GM21447 (cell line): ENCODE data around the gene AHNAK.
A peak's percentile ranks its signal among the peaks of the same experiment; 100 is the strongest.
"Not testable (repeated sequence)": the region's sequence is repeated elsewhere in the genome, so short reads cannot be mapped to it uniquely, and the experiment has no call there.

Source experiments
- ATAC-seq: cut with Tn5 transposase; IDR thresholded peaks from one replicate; pipeline ENCODE4 v1.9.1; 2021; ENCODE audit not compliant: unreplicated experiment

Gene AHNAK

GRCh38 chr11:62573592-62574362 lies 27.2 kb upstream of the AHNAK start, which contains the start of gene EEF1G:
Gene EEF1G, minus strand, starts transcription at chr11:62573891. Its CDS starts 49 bp downstream, at chr11:62573842.
- ATAC-seq, result peak; percentile 85

- ATAC-seq, result no peak
Observed at GRCh38 chr11:62573006-62573591, 26.5 kb upstream of the AHNAK start.

- ATAC-seq, result no peak
Observed at GRCh38 chr11:62572431-62572830, 25.8 kb upstream of the AHNAK start.

- ATAC-seq, result not testable (repeated sequence)
Observed at GRCh38 chr11:62571493-62571892, 24.9 kb upstream of the AHNAK start.

GRCh38 chr11:62570903-62571302 lies 24.3 kb upstream of the AHNAK start:
- not testable (repeated sequence) for ATAC-seq

- ATAC-seq, result no peak
Observed at GRCh38 chr11:62569611-62570010, 23.0 kb upstream of the AHNAK start.

- ATAC-seq, result no peak
Observed at GRCh38 chr11:62567018-62567633, 20.5 kb upstream of the AHNAK start.

GRCh38 chr11:62566247-62566646 lies 19.6 kb upstream of the AHNAK start:
- no peak for ATAC-seq

- no peak for ATAC-seq
Observed at GRCh38 chr11:62565100-62565802, 18.6 kb upstream of the AHNAK start.

- not testable (repeated sequence) for ATAC-seq
Observed at GRCh38 chr11:62561677-62562230, 15.1 kb upstream of the AHNAK start.

- ATAC-seq, result no peak
Observed at GRCh38 chr11:62560566-62561103, 14.0 kb upstream of the AHNAK start.

- ATAC-seq, result not testable (repeated sequence)
Observed at GRCh38 chr11:62559626-62560025, 13.0 kb upstream of the AHNAK start.

GRCh38 chr11:62559204-62559603 lies 12.6 kb upstream of the AHNAK start:
- ATAC-seq, result no peak

GRCh38 chr11:62558669-62559068 lies 12.1 kb upstream of the AHNAK start:
- no peak for ATAC-seq

GRCh38 chr11:62556875-62557631 lies 10.4 kb upstream of the AHNAK start:
- ATAC-seq, result peak; percentile 22

- ATAC-seq, result peak; percentile 44
Observed at GRCh38 chr11:62556108-62556874, 9.7 kb upstream of the AHNAK start.

- peak; percentile 28 for ATAC-seq
Observed at GRCh38 chr11:62555464-62556107, 9.0 kb upstream of the AHNAK start.

- ATAC-seq, result no peak
Observed at GRCh38 chr11:62554387-62555167, 8.0 kb upstream of the AHNAK start.
